RCC 7860 (cell line): ENCODE data around the gene KRTAP10-3.
A peak's percentile ranks its signal among the peaks of the same experiment; 100 is the strongest.
"Not testable (repeated sequence)": the region's sequence is repeated elsewhere in the genome, so short reads cannot be mapped to it uniquely, and the experiment has no call there.

ENCODE experiments used
- DNase-seq: peaks from one replicate; pipeline ENCODE4 v3.0.0-alpha.2; 2015; ENCODE audit warnings: low spot score
- FAIRE-seq: peaks from 2 replicates; lab custom pipeline; 2012; peaks lifted over from hg19 to GRCh38; lab: Jason Lieb, UNC

The KRTAP10-3 gene

DNA sequence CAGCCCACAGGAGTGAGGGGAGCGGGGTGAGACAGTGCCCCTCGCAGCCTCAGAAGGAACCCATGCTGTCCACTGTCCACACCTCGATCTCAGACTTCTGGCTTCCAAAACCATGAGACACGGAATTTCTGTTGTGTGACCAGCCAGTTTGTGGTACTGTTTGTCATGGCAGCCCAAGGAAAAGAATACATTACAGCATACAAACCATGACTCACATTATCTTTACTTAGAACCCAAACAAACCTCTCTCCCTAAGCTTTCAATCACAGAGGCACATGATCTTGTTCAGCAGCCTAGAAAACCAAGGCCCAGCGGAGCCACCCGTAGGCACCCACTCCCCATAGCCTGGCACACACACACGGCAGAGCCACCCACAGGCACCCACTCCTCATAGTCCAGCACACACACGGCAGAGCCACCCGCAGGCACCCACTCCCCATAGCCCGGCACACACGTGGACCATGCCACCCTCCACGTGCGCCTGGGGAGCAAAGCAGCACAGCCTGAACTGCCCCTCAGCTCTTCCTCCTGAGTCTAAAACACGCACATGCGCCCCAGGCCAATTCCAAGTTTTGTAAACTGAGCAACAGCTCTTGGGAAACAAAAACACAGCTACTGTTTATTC is 14.5 kb upstream of the KRTAP10-3 start:
- DNase-seq (peak; percentile 42), FAIRE-seq (no peak)

DNA sequence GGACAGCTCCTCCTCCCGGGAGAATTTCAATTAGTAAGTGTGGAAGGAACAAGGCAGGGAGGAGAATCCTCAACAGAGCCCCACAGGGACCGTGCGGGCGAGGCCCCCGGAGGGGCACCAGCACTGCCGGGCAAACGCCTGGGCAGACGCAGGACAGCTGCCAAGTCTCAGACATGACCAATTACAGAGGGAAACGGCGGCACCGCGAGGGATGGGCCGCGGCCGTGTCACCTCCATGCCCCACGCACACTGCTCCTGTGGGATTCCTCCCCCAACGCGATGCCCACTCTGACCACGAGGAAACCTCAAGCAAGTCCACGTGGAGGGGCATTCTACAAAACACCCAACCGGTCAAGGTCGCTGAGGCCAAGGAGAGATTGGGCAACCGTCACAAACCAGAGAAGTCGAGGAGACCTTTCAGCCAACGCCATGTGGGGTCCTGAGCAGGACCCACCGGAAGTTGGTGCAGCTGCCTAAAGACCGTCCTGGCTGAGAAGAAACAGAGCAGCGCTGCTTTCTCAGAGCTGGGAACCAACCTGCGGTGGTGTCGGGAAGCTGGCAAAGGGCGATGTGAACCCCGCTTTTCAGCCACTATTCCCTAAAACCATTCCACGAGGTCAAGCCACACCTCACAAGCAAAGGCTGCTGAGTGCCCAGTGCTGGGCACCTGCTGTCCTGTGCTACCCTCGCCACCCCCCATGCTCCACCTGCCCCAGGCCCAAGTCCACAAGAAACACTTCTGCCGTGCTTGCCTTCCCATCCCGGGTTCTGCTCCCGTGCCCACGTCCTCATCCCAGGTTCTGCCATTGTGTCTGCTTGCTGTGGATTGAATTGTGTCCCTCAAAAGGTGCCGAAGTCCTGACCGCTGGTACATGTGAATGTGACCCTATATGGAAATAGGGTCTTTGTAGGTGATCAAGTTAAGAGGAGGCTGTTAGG is 13.5 kb upstream of the KRTAP10-3 start:
- FAIRE-seq = no peak
- DNase-seq = no peak

DNA sequence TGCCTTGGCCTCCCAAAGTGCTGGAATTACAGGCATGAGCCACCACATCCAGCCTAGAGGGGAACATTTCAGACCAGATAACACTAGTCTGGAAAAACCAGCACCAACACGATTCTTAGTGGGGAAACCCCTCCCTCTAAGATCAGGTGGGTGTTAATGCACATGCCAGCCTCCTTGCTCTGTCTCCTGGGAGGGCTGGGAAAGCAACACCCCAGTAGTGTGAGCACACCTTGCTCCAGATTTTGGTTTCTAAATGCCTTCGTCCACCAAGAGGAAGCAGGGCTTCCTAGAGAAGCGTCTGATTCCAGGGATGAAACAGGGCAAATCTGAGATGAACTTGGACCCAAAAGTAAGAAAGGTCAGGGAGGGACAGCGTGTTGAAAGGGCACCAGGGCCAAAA is 12.7 kb upstream of the KRTAP10-3 start:
- no peak for FAIRE-seq
- no peak for DNase-seq

DNA sequence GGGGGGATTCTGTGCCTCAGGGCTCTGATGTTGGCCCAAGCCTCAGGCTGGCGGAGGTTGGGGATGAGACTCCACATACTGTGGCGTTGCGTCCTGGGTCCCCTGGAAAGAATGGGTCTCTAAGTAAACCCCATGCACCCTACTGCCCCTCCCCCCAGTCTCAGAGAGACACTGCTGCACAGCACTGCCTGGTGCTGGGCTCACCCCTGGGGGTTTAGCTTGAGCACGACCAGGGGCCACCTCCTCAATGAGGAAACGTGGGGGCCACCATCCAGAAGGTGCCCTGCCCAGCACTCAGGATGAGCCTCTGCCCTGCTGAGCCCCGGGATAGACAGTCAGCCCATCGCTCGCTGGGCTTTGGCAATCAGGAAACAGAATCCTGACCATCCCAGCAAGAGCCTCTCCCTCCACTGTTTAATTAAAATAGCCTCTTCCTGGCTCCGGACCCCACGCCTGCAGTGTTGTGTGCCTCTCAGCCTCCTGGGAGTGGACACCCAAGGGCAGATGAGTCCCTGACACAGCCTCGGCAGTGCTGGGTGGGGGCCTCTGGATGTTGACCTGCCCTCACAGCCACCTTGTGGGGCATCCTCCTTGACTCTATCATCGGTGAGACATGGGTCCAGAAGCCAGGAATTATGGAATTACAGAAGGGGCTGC is 11.4 kb upstream of the KRTAP10-3 start:
- no peak for DNase-seq

DNA sequence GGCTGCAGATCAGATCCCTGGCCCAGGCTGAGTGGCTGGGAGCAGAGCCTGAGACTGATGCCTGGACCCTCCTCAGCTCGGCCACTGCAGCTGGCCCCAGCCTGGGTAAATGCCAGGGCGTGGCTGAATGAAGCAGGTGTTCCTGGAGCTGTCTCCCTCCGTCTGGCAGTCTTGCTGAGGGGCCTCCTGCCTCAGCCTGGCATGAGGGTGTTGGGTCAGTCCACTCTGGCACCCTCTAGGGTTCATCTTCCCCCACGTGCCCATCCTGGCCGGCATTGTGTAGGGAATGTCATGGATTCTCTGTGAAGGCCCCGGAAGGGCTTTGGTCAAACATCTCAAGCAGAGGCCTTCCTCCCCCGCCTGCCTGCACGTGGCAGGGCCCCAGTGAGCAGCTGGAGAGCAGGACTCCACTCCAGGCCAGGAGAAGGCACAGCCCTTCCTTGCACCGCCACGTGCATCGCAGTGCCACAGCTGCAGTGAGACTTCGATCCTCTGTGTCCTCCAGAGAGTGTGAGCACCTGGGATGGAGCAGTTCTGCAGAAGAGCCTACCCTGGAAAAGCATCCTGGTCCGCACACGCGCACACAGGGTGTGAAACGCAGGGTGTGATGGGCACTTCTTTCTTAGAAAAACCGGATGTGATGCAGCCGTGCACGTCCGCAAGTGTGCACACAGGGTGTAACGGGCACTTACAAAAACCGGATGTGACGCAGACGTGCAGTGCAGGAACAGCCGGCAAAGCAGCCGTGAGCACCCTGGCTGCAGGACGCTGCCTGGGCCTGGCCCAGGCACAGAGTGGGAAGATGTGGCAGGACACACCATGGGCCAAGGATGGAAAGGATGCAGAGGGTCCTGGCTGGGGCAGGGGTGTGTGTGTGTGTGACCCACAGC is 10.3 kb upstream of the KRTAP10-3 start:
- DNase-seq (no peak), FAIRE-seq (no peak)

More for the DNA sequence above, 11.4 kb upstream of the KRTAP10-3 start:
- FAIRE-seq = no peak

DNA sequence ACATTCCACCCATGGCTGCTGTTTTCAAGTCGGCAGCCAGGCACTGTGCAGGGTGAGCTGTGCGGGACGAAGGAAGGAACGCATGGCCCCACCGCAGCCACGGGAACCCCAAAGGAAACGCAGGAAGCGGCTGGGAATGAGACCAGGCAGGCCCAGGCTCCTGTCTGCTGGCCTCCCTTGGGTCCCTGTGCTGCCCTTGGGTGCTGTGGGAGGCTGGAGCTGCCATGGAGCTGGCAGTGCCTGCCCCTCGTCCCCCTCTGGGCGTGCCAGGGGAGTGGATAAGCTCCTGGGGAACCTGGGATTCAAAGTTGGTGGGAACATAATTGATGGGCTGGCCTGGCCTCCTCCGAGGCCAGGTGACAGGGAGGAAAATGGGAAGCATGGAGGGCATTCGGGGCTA is 9.7 kb upstream of the KRTAP10-3 start:
- no peak for DNase-seq
- FAIRE-seq = no peak

DNA sequence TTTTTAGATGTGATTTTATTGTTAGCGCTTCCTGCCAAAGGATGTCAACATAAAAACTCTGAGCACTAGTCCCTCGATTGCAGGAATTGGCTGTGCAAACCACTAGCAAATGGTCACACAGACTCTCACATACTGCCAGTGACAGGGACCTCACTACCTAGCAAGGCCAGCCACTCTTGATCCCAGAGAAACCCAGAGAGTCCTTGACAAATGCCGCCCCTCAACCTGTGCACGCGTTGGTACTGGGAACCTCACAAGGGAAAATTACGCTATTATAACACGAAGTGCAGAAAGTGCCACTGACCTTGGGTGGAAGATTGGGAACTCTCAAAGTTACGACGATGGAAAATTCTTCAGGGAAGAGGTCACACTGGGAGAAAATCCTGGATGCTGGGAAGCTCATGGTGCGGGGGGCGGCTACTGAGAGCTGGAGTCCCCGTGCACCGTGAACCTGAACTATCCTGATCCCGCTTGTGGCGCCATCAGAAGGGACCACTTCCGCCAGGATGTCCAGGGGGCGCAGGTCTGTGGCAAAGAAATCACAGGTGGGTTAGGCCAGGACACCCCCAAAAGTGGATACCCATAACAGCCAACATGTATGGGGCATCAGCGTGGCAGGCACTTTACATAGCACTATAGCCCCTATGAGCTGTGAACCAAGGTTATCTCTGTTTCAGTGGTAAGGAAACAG is 9.0 kb upstream of the KRTAP10-3 start:
- FAIRE-seq = no peak
- DNase-seq = no peak

DNA sequence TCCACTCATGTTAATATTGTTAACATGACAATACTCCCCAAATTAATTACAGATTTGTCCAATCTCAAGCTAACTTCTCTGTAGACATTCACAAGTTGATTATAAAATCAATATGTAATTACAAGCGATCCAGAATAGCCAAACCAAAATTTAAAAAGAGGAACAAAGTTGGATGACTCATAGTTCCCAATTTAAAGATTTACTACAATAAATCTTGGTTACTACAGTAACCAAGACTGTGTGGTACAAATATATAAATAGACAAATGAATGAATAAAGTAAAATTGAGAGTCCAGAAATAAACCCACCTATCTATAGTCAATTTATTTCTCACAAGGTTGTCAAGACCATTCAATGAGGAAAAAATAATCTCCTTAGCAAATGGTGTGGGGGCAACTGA is 7.8 kb upstream of the KRTAP10-3 start:
- FAIRE-seq = no peak

DNA sequence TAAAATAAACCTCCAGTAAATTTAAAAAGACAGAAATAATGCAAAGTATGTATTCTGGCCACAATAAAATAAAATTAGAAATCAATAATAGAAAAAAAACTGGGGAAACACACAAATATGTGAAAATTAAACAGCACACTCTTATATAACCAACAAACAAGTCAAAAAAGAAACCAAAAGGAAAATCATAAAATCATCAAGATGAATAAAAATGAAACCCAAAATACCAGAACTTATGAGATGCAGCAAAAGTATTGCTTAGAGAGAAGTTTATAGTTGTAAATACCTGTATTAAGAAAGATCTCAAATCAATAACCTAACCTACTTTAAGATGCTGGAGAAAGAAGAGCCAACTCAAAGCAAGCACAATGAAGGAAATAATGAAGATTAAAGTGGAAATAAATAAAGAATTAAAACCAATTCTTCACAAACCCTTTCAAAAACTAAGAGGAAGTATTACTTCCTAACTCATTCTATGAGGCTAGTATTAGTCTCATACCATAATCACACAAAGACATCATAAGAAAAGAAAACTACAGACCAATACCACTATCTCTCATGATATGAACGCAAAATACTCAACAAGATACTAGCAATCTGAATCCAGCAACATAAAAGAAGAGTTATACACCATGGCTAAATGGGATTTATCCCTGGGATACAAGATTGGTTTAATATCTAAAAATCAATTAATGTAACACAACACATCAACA is 6.4 kb upstream of the KRTAP10-3 start:
- no peak for FAIRE-seq
- no peak for DNase-seq

More for the DNA sequence above, 7.8 kb upstream of the KRTAP10-3 start:
- DNase-seq = no peak

DNA sequence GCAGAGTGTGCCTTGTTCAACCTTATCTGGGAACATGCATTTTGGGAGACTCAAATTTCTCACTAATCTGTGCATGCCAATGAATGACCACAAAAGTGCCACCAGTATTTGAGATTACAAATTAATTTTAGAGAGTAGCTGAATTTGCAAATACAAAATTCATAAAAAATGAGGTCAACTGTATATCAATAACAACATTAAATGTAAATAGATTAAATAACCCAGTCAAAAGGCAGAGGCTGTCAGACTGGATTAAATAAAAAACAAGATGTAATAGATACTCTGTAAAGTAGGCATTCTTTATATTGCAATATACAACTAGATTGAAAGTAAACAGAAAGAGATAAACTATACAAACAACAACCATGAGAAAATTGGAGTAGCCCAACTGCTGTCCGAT is 5.5 kb upstream of the KRTAP10-3 start:
- no peak for FAIRE-seq
- no peak for DNase-seq

DNA sequence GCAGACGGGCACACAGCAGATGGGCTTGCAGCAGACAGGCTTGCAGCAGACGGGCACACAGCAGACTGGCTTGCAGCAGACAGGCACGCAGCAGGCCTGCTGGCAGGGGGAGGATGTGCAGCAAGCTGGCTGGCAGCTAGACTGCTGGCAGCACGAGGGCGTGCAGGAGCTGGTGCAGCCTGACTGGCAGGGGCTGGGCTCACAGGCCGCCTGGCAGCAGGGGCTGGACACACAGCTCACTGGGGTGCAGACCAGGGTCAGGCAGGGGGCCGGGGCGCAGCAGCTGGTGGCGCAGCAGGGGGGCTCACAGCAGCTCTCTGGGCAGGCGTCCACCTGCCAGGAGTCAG is 293 bp downstream of the KRTAP10-3 start:
- not testable (repeated sequence) for FAIRE-seq, DNase-seq

DNA sequence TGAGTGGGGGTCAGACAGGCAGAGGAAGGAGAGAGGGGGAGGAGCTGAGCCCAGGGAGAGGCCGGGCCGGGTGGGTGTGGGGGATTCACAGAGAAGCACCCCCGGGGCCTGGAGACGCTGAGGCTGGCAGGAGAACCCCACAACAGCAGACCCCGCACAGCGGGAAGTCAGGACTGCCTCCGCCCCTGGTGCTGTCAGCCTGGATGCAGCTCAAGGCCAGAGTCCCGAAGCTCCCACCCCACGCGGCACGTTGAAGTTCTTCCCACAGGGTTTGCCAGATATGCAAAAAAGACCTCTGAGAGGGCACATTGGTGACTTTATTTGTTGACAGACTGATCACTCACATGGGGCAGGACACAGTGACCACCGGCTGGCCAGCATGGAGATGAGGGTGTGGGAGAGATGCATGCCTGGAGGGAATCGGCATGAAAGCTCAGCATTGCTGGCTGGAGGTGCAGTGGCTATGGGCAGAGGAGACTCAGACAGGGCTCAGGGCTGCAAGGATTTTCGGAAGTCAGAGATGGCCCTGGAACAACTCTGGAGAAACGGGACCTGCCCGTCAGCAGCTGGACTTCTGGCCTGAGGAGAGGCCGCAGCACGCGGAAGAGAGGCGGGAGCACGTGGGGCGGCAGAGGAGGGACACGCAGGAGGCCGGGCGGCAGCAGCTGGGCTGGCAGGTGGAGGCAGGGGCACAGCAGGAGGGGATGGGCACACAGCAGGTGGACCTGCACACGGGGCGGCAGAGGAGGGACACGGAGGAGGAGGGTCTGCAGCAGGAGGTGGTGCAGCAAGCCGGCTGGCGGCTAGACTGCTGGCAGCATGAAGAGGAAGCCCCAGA is 885 bp downstream of the KRTAP10-3 start:
- no peak for DNase-seq
- FAIRE-seq = no peak

DNA sequence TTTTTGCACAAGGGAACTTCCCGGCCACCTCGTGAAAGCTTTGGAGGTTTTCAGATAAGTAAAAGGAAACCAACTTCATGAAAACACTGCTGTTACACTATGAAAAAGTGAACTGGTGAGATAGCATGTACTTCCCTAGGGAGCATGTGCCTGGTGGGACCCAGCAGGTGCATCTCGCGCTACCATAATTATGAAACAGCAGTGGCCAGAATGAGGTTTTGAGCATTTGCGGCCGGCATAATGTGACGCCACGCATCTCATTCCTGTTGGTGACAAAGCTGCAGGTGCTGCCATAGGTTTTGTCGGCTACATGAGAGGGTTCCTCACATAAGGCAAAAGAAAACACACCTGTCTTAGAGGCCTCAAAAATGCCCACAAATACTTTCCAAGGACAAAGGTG is 1.7 kb downstream of the KRTAP10-3 start:
- DNase-seq (no peak), FAIRE-seq (no peak)

DNA sequence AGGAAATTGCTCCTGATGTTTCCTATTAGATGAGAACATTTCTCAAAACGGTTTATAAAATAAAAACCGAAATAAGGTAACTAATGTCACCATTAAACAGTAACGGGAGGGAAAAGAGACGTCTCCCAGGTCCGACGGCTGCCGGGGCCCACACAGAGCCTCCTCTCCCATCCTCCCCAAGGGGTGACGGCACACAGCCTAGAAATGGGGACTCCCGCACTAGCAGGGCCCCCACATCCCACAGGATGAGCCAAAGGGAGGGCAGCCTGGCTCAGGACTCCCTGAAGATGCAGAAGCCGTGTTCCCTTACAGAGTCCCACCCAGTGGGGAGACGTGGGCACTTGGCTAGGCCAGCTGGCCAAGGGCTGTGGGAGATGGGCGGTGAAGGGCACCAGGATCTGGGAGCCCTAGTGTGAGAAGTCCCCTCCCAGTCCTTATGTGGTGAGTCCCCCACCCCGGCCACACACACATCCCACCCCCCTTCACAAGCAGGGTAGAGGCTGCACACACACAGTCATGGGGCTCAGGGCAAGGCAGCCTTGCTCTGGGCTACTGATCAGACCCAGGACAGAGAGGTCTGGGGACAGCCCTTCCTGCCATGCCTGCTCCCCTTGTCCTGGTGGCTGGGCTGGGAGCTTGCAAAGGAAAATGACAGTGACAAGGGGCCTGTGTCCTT is 3.3 kb downstream of the KRTAP10-3 start:
- FAIRE-seq = no peak
- no peak for DNase-seq

DNA sequence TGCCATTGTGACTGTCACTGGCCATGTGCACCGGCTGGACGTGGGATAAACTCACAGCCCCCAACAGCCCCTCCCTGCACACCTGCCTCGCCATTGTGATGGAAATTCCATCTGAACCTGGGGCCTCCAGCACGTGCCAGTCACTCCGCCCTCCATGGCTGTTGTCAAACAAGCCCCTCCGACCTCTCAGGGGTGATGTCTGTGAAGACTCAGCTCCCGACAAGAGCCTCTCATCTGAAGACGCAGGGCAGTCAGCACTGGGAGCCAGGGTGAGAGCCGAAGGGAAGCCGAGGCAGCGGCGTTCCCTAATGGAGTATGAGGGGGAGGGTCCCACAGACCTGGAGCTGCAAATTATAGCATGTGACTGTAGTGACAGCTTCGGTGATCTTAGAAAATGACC is 5.9 kb downstream of the KRTAP10-3 start:
- no peak for FAIRE-seq
- no peak for DNase-seq

DNA sequence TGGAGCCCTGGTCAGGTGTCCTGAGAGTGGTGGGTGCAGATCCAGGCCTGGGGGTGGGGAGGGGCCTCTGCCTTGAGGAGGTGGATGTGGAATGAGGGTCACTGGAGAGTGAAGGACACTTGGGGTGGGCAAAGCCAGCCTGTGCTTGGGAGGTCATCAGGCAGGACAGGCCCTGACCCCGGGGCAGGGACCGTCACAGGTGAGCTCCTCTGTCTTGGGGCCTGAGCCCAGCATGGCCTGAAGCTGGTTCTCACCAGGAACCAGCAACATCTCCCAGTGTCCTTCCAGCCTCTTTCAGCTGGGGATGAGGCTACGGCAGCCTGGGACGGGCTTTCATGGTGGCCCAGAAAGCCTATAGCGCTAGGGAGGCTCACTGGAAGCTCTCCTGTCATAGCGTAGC is 6.5 kb downstream of the KRTAP10-3 start:
- no peak for DNase-seq
- FAIRE-seq = no peak

DNA sequence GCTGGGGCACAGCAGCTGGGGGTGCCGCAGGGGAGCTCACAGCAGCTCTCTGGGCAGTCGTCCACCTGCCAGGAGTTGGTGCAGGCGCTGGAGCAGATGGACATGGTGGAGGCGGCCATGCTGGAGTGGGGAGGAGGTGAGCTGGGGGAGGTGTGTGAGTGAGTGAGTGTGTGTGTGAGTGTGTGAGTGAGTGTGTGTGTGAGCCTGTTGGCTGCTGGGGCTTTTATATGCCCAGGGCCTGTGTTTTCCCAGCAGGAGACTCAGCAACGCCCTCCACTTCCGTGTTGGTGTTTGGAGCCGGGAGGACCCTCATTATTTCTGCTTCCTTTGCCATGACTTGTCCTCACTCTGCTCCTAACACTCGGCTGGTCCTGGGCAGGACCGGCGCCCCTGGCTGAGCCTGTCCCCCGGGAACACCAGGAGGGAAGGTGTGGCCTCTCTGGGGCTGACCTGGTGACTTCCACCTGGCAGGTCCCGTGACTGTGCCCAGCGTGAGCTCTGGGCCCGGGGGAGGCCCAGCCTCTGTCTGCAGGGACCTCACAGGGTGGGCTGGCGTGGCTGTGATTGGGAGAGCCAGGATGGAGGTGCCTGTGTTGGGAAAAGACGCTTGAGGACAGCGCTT is 7.1 kb downstream of the KRTAP10-3 start, which contains the start of gene KRTAP10-2:
Gene KRTAP10-2, minus strand, starts transcription at position 166 of the 622 bp plus-strand sequence. Its CDS starts 47 bp downstream, at position 119.
- FAIRE-seq = no peak
- DNase-seq = no peak

DNA sequence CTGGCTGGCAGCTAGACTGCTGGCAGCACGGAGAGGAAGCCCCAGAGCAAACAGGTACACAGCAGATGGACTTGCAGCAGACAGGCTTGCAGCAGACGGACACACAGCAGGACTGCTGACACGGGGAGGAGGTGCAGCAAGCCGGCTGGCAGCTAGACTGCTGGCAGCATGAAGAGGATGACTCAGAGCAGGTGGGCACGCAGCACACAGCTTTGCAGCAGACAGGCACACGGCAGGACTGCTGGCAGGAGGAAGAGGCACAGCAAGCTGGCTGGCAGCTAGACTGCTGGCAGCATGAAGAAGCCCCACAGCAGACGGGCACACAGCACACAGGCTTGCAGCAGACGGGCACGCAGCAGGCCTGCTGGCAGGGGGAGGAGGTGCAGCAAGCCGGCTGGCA is 7.8 kb downstream of the KRTAP10-3 start:
- DNase-seq (no peak), FAIRE-seq (no peak)
